K562 (cell line): Measurements from ENCODE around the gene MSI1. TPM values are rescaled to one million over a fixed set of nuclear protein-coding genes. Genes with fewer than 3 reads are reported as not detected.

Source experiments
- ATAC-seq: fragments of 200-7000 bp; cut with Tn5 transposase; 3 replicates; pipeline ENCODE4 v1.9.1; 2020; ENCODE audit warnings: moderate library complexity
- BruUV-seq: library from RNA; stranded (reverse); fragments of 400-500 nt; replicated peaks from 2 replicates; lab custom pipeline; 2021; lab: Mats Ljungman, UMichigan
- CTCF ChIA-PET: fragments of 300-600 bp; formaldehyde crosslinking; extraction: SDS; loops from one replicate; lab custom pipeline; 2021; ENCODE audit warnings: low intra/inter-chr PET ratio; lab: Yijun Ruan, JAX
- POLR2A ChIA-PET: fragments of 300-600, 350-650 bp; sonication (Branson Sonifier 250); formaldehyde crosslinking; extraction: SDS; loops from one replicate; lab custom pipeline; 2021; ENCODE audit warnings: antibody characterized with exemption, inconsistent platforms; lab: Yijun Ruan, JAX
- DNase-seq, 4 experiments: peaks; one replicate each; pipeline versions ENCODE4 v3.0.0 to v3.0.0-alpha.2; 2011 to 2018; ENCODE audit warnings: low spot score in 3 of 4, mixed read lengths in 3 of 4; ENCODE audit errors: extremely low read depth in 1 of 4
- FAIRE-seq: peaks from 2 replicates; lab custom pipeline; 2011; peaks lifted over from hg19 to GRCh38; lab: Jason Lieb, UNC
- H2AFZ ChIP-seq: 2 replicates; pipeline ENCODE4 v1.6.0; 2011; ENCODE audit warnings: low read depth, low read length, control low read depth, inconsistent platforms
- H3K27ac ChIP-seq: fragments of 200-600 bp; 3 replicates; pipeline ENCODE4 v1.8.0; 2011; ENCODE audit warnings: low read depth, mild to moderate bottlenecking, control low read depth, inconsistent platforms, low read length, moderate library complexity, mixed read lengths; ENCODE audit errors: extremely low read depth
- H3K27me3 ChIP-seq, 2 experiments: fragments of 300-600 bp in 1 of 2; 2 replicates in 1 of 2; 3 replicates in 1 of 2; pipeline versions ENCODE4 v1.6.0 to v1.8.0; 2011; ENCODE audit warnings: inconsistent platforms in 2 of 2, low read length in 2 of 2, mild to moderate bottlenecking in 1 of 2, mixed read lengths in 1 of 2, moderate library complexity in 1 of 2; ENCODE audit not compliant: control insufficient read depth in 2 of 2, insufficient read depth in 2 of 2
- H3K36me3 ChIP-seq: fragments of 300-600 bp; 3 replicates; pipeline ENCODE4 v1.8.0; 2011; ENCODE audit warnings: mild to moderate bottlenecking, low read length, inconsistent platforms; ENCODE audit not compliant: control insufficient read depth, insufficient read depth
- H3K4me1 ChIP-seq, 2 experiments: fragments of 200-600 bp in 1 of 2; replicated peaks in 1 of 2; 2 replicates in 1 of 2; 3 replicates in 1 of 2; pipeline versions ENCODE4 v1.5.1 to v1.8.0; 2011; ENCODE audit warnings: inconsistent platforms in 2 of 2, low read length in 2 of 2, mild to moderate bottlenecking in 1 of 2, mixed read lengths in 1 of 2, moderate library complexity in 1 of 2; ENCODE audit not compliant: control insufficient read depth in 2 of 2, insufficient read depth in 2 of 2
- H3K4me2 ChIP-seq: 2 replicates; pipeline ENCODE4 v1.6.1; 2011; ENCODE audit warnings: low read length, control low read depth, inconsistent platforms, mixed read lengths; ENCODE audit not compliant: insufficient read depth
- H3K4me3 ChIP-seq: fragments of 200-600 bp; sonication (generic), shearing (Covaris generic); 2 replicates; pipeline ENCODE4 v1.5.1; 2016; ENCODE audit warnings: control low read depth, inconsistent platforms
- H3K79me2 ChIP-seq: fragments of 200-600 bp; 3 replicates; pipeline ENCODE4 v1.8.0; 2011; ENCODE audit warnings: low read length, inconsistent platforms; ENCODE audit not compliant: control insufficient read depth, insufficient read depth
- H3K9ac ChIP-seq, 2 experiments: 2 replicates each; pipeline versions ENCODE4 v1.6.0 to v1.6.1; 2011; ENCODE audit warnings: low read depth in 2 of 2, low read length in 2 of 2, control low read depth in 1 of 2, inconsistent platforms in 1 of 2, mild to moderate bottlenecking in 1 of 2, mixed read lengths in 1 of 2; ENCODE audit not compliant: insufficient read depth in 1 of 2
- H3K9me1 ChIP-seq: one replicate; pipeline ENCODE4 v1.6.0; 2011; ENCODE audit warnings: inconsistent platforms, mild to moderate bottlenecking, low read length, moderate library complexity; ENCODE audit not compliant: control insufficient read depth, insufficient read depth
- H3K9me3 ChIP-seq: replicated peaks from 2 replicates; pipeline ENCODE4 v1.5.1; 2011; ENCODE audit warnings: low read depth, low read length, inconsistent platforms; ENCODE audit not compliant: control insufficient read depth, insufficient read depth
- H4K20me1 ChIP-seq: replicated peaks from 2 replicates; pipeline ENCODE4 v1.6.1; 2011; ENCODE audit warnings: low read length, inconsistent platforms, mixed read lengths; ENCODE audit not compliant: control insufficient read depth, insufficient read depth
- BCOR ChIP-seq: fragments of 450-650 bp; IDR thresholded peaks from 2 replicates; pipeline ENCODE4 v1.6.1; 2016
- HDAC2 ChIP-seq: fragments of 450-650 bp; IDR thresholded peaks from 2 replicates; pipeline ENCODE4 v1.6.1; 2016; ENCODE audit warnings: mild to moderate bottlenecking
- KDM1A ChIP-seq, 2 experiments: fragments of 450-650 bp; IDR thresholded peaks; 2 replicates each; pipeline ENCODE4 v1.6.1; 2016; ENCODE audit warnings: mild to moderate bottlenecking in 2 of 2
- NR1H2 ChIP-seq: sonication (generic); formaldehyde crosslinking; IDR thresholded peaks from 2 replicates; pipeline ENCODE4 v1.4.0; 2020; ENCODE audit warnings: mild to moderate bottlenecking, missing genetic modification reagents
- RBM25 ChIP-seq: fragments of 200-400 bp; formaldehyde crosslinking; IDR thresholded peaks from 2 replicates; pipeline ENCODE4 v1.6.1; 2018; ENCODE audit warnings: low read length, low read depth, moderate library complexity; ENCODE audit not compliant: severe bottlenecking
- SPI1 ChIP-seq: IDR thresholded peaks from 2 replicates; pipeline ENCODE4 v1.6.1; 2011; ENCODE audit warnings: low read depth, low read length, control low read depth, borderline replicate concordance
- ZFP36 ChIP-seq: fragments of 150-350 bp; IDR thresholded peaks from 2 replicates; pipeline ENCODE4 v1.6.1; 2018; ENCODE audit warnings: low read length, low read depth; ENCODE audit not compliant: partially characterized antibody
- ZNF589 ChIP-seq: fragments of 200-800 bp; sonication (Bioruptor generic); IDR thresholded peaks from 2 replicates; pipeline ENCODE4 v1.6.1; 2016; ENCODE audit warnings: low read depth, missing genetic modification characterization, missing compliant biosample characterization
- WGBS: fragments of 100-300 bp; shearing (Covaris generic); methylation state at CpG from one replicate; pipeline ENCODE4 v1.1.6; 2016; ENCODE audit warnings: low coverage, mixed read lengths; ENCODE audit not compliant: insufficient coverage; ENCODE audit errors: missing lambda C conversion rate; 5-methylcytosine and 5-hydroxymethylcytosine counted together
- in situ Hi-C: fragments of 300-500 bp; cut with MboI; formaldehyde crosslinking; loops from 4 replicates; pipeline ENCODE4 v1.15.0; 2018; ENCODE audit warnings: inconsistent platforms, mixed read lengths
- intact Hi-C: fragments of 100-400 bp; cut with micrococcal nuclease; formaldehyde crosslinking; loops from 2 replicates; pipeline ENCODE4 v1.14.2; 2022
- polyA plus RNA-seq, 8 experiments: library from polyadenylated mRNA; depleted of rRNA in 4 of 8; stranded (reverse) in 5 of 8; unstranded in 3 of 8; fragments of >200 nt; fragmentation: Nextera tagmentation in 2 of 8; fragmentation: Illumina TruSeq in 1 of 8; extraction: Ambion mirVana in 2 of 8; extraction: Trizol in 1 of 8; gene quantifications; 2 replicates each; pipeline versions ENCODE4 v1.2.1 to v1.2.3, GENCODE V29; 2011 to 2014; ENCODE audit warnings: inconsistent platforms in 1 of 8, missing spikeins in 1 of 8
- total RNA-seq, 7 experiments: library from RNA; depleted of rRNA in 6 of 7; stranded (reverse); fragments of >200 nt in 6 of 7; fragmentation: Illumina TruSeq in 2 of 7; extraction: Trizol in 2 of 7; gene quantifications; 2 replicates each; pipeline versions ENCODE4 v1.2.1 to v1.2.3, GENCODE V29; 2011 to 2021; ENCODE audit warnings: low replicate concordance in 1 of 7

The MSI1 gene
- total and polyA plus RNA-seq, 9 of the 15 experiments (the other 6 are each of a cell fraction or from before 2014, with no cell fraction given), result 0.16 TPM; not detected in 8

- no peak for TF ChIP-seq NR1H2 (CRISPR knock-in tag)
Observed at GRCh38 chr12:120361506-120362208, 7.3 kb downstream of the MSI1 start (continued).

- CTCF ChIA-PET, result no interaction called here
- WGBS, result 63% methylated on average over 1 of the region's 1 CpG
- FAIRE-seq, result no peak
Observed at GRCh38 chr12:120359128-120359527, 9.8 kb downstream of the MSI1 start.

More at GRCh38 chr12:120359128-120359527, 9.8 kb downstream of the MSI1 start:
- ATAC-seq (no peak), DNase-seq (no peak)
- no peak overlapping the region for H3K27ac ChIP-seq
- H3K4me3 ChIP-seq, result no peak overlapping the region
- POLR2A ChIA-PET, result no interaction called here
- no peak overlapping the region for H2AFZ ChIP-seq
- no peaks in the 10 kb centered on the region for H3K79me2 ChIP-seq
- in situ Hi-C loops (no loop called here), intact Hi-C loops (loop anchor here (5.0 kb wide), 1 partner anchor 132 kb away; no protein-coding TSS in a partner anchor)
- H3K9ac ChIP-seq, result no peak overlapping the region
- peaks cover 0 to 24% of the 10 kb centered on the region in 2 experiments; a peak in 3 of 5 replicates for H3K4me1 ChIP-seq
- H4K20me1 ChIP-seq, result peaks cover 16% of the 10 kb centered on the region; the same call in 1 of the 2 replicates
- H3K9me3 ChIP-seq, result no peaks in the 10 kb centered on the region
- H3K27me3 ChIP-seq, result peaks cover 24 to 60% of the 10 kb centered on the region in 2 experiments
- BruUV-seq, result no TSS peak
- no peaks in the 10 kb centered on the region for H3K36me3 ChIP-seq
- no peaks in the 10 kb centered on the region for H3K9me1 ChIP-seq
- no peak overlapping the region for H3K4me2 ChIP-seq
- TF ChIP-seq HDAC2, result 0 out of 2 replicates have a peak, but pooled peaks have one; percentile 26
- TF ChIP-seq KDM1A (IDR thresholded peaks at IDR 0.05), result peak in 1 of 2 experiments; percentile 66; a peak in 1 of 4 replicates
- peak; percentile 75 for TF ChIP-seq RBM25
- TF ChIP-seq SPI1, result no peak
- TF ChIP-seq NR1H2 (CRISPR knock-in tag), result no peak
- peak; percentile 82 for TF ChIP-seq BCOR
- no peak for TF ChIP-seq ZNF589 (CRISPR knock-in tag)
- peak; percentile 78 for TF ChIP-seq ZFP36
- TF ChIP-seq, all 486 proteins: peak for 5
